Breast epithelium (tissue), 3 donors: ENCODE measurements around the gene SPTSSA.

Experiments
- POLR2A ChIP-seq: fragments of 450-650 bp; IDR thresholded peaks from one replicate; pipeline ENCODE4 v1.6.1; 2016; ENCODE audit warnings: antibody characterized with exemption, mild to moderate bottlenecking, moderate library complexity
- POLR2AphosphoS5 ChIP-seq, 3 donors: sonication (generic); formaldehyde crosslinking; IDR thresholded peaks; one replicate each; pipeline ENCODE4 v1.6.1; 2017; ENCODE audit warnings: antibody characterized with exemption in 3 of 3
- TF ChIP-seq, protein P1 (sequence below), 3 donors: fragments of 450-650 bp; IDR thresholded peaks; one replicate each; pipeline ENCODE4 v1.5.1; 2016 to 2017; ENCODE audit warnings: antibody characterized with exemption in 3 of 3, mild to moderate bottlenecking in 3 of 3, moderate library complexity in 3 of 3

DNA sequence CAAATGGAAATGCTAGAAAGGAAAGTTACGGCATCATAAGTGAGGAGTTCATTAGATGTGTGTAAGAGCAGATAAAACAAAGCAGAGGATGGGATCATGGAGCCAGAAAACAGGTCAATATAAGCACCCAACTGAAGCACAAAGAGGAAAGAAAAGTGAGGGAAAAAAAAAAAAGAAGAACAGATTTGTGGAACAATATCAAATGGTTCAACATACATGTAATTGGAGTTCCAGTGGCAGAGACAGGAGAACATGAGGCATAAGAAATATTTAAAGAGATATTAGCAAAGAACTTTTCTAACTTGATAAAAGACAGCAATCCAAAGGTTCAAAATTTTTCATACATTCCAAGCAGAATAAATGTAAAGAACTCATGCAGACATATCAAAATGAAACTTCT, 54.1 kb downstream of the SPTSSA start:
- TF ChIP-seq POLR2A (no peak), POLR2AphosphoS5 (IDR thresholded peaks at IDR 0.05) (no peak)
- TF ChIP-seq, protein P1, sequence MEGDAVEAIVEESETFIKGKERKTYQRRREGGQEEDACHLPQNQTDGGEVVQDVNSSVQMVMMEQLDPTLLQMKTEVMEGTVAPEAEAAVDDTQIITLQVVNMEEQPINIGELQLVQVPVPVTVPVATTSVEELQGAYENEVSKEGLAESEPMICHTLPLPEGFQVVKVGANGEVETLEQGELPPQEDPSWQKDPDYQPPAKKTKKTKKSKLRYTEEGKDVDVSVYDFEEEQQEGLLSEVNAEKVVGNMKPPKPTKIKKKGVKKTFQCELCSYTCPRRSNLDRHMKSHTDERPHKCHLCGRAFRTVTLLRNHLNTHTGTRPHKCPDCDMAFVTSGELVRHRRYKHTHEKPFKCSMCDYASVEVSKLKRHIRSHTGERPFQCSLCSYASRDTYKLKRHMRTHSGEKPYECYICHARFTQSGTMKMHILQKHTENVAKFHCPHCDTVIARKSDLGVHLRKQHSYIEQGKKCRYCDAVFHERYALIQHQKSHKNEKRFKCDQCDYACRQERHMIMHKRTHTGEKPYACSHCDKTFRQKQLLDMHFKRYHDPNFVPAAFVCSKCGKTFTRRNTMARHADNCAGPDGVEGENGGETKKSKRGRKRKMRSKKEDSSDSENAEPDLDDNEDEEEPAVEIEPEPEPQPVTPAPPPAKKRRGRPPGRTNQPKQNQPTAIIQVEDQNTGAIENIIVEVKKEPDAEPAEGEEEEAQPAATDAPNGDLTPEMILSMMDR (IDR thresholded peaks at IDR 0.05) = no peak
